Breast epithelium (tissue), 4 donors: ENCODE results near the gene PCSK4. TPM values are rescaled to one million over a fixed set of nuclear protein-coding genes. Genes with fewer than 3 reads are reported as not detected.
A peak's percentile ranks its signal among the peaks of the same experiment; 100 is the strongest.

Source experiments
- DNase-seq, 2 donors: peaks; one replicate each; pipeline ENCODE4 v3.0.0-alpha.2; 2019; ENCODE audit warnings: low spot score in 2 of 2
- H3K27ac ChIP-seq, 2 donors: fragments of 200-600 bp; sonication (generic) in 1 of 2; one replicate each; pipeline ENCODE4 v1.5.1; 2016 to 2019; ENCODE audit warnings: mild to moderate bottlenecking in 1 of 2
- H3K27me3 ChIP-seq, 2 donors: fragments of 200-600 bp; sonication (generic) in 1 of 2; one replicate each; pipeline versions ENCODE4 v1.5.1 to v1.6.0; 2017 to 2019; ENCODE audit warnings: control low read depth in 1 of 2, mild to moderate bottlenecking in 1 of 2
- H3K36me3 ChIP-seq: fragments of 200-600 bp; one replicate; pipeline ENCODE4 v1.5.1; 2019
- H3K4me1 ChIP-seq, 2 donors: fragments of 200-600 bp; sonication (generic); one replicate each; pipeline ENCODE4 v1.5.1; 2016 to 2019; ENCODE audit warnings: control low read depth in 1 of 2
- H3K4me3 ChIP-seq, 3 donors: fragments of 200-600 bp; sonication (generic); 1 replicate in 2 of 3; 2 replicates in 1 of 3; pipeline ENCODE4 v1.5.1; 2016 to 2019; ENCODE audit warnings: mild to moderate bottlenecking in 3 of 3, moderate library complexity in 2 of 3
- H3K9me3 ChIP-seq, 2 donors: fragments of 200-600 bp; sonication (generic) in 1 of 2; one replicate each; pipeline ENCODE4 v1.5.1; 2016 to 2019; ENCODE audit warnings: control low read depth in 1 of 2
- CTCF ChIP-seq, 3 donors: fragments of 450-650 bp; IDR thresholded peaks; one replicate each; pipeline ENCODE4 v1.5.1; 2016 to 2017; ENCODE audit warnings: antibody characterized with exemption in 3 of 3, mild to moderate bottlenecking in 3 of 3, moderate library complexity in 3 of 3
- POLR2A ChIP-seq: fragments of 450-650 bp; IDR thresholded peaks from one replicate; pipeline ENCODE4 v1.6.1; 2016; ENCODE audit warnings: antibody characterized with exemption, mild to moderate bottlenecking, moderate library complexity
- POLR2AphosphoS5 ChIP-seq, 3 donors: sonication (generic); formaldehyde crosslinking; IDR thresholded peaks; one replicate each; pipeline ENCODE4 v1.6.1; 2017; ENCODE audit warnings: antibody characterized with exemption in 3 of 3
- intact Hi-C: fragments of 100-400 bp; cut with DNase I; formaldehyde crosslinking; loops from one replicate; pipeline ENCODE4 v1.15.1; 2023; ENCODE audit warnings: low total_unique reads
- total RNA-seq, 3 donors: library from RNA; depleted of rRNA; stranded (reverse); fragments of >200 nt; gene quantifications; one replicate each; pipeline ENCODE4 v1.1.0, GENCODE V29; 2016

The PCSK4 gene
- total RNA-seq, 3 donors from 2014 or later = 2.2 to 10.0 (median 5.9) TPM

- H3K4me3 ChIP-seq = no peak overlapping the region
- H3K27me3 ChIP-seq = peaks cover 4 to 10% of the 10 kb centered on the region in 2 donors
- DNase-seq = no peak
- peak overlapping the region; percentile 40 to 48 for H3K27ac ChIP-seq
- H3K36me3 ChIP-seq = no peaks in the 10 kb centered on the region
- TF ChIP-seq POLR2AphosphoS5 (IDR thresholded peaks at IDR 0.05) (no peak), CTCF (IDR thresholded peaks at IDR 0.05) (no peak), POLR2A (no peak)
- H3K4me1 ChIP-seq = no peaks in the 10 kb centered on the region
- H3K9me3 ChIP-seq = peaks cover 0 to 6% of the 10 kb centered on the region in 2 donors
- intact Hi-C loops = no loop called here
These were observed 19.7 kb upstream of the PCSK4 start for GRCh38 chr19:1509602-1510441.

GRCh38 chr19:1508507-1508856 lies 18.3 kb upstream of the PCSK4 start:
- no peak for DNase-seq
- TF ChIP-seq POLR2AphosphoS5 (IDR thresholded peaks at IDR 0.05) = no peak
- no peak for TF ChIP-seq POLR2A
- no peak for TF ChIP-seq CTCF (IDR thresholded peaks at IDR 0.05)
- peaks cover 0 to 2% of the 10 kb centered on the region in 2 donors for H3K4me1 ChIP-seq
- H3K9me3 ChIP-seq = peaks cover 0 to 6% of the 10 kb centered on the region in 2 donors
- intact Hi-C loops = no loop called here
- H3K4me3 ChIP-seq = peak overlapping the region in 2 of 3 donors; percentile 53 to 69
- no peaks in the 10 kb centered on the region for H3K36me3 ChIP-seq
- peak overlapping the region; percentile 91 to 95 for H3K27ac ChIP-seq
- peaks cover 3 to 5% of the 10 kb centered on the region in 2 donors for H3K27me3 ChIP-seq

GRCh38 chr19:1507763-1508506 lies 17.8 kb upstream of the PCSK4 start:
- H3K4me1 ChIP-seq = peaks cover 0 to 2% of the 10 kb centered on the region in 2 donors
- H3K36me3 ChIP-seq = no peaks in the 10 kb centered on the region
- TF ChIP-seq POLR2AphosphoS5 (IDR thresholded peaks at IDR 0.05) (peak; percentile 28 to 78 (median 75)), POLR2A (no peak)
- H3K27ac ChIP-seq = peak overlapping the region; percentile 91 to 95
- peaks cover 0 to 6% of the 10 kb centered on the region in 2 donors for H3K9me3 ChIP-seq
- H3K27me3 ChIP-seq = peaks cover 0 to 2% of the 10 kb centered on the region in 2 donors
- peak overlapping the region; percentile 34 to 69 (median 53) for H3K4me3 ChIP-seq
- intact Hi-C loops = no loop called here
- DNase-seq = peak; percentile 93 to 95

- Histone ChIP-seq H3K27ac (peak overlapping the region; percentile 91 to 95), H3K4me1 (peaks cover 0 to 2% of the 10 kb centered on the region in 2 donors), H3K36me3 (no peaks in the 10 kb centered on the region), H3K9me3 (peaks cover 0 to 6% of the 10 kb centered on the region in 2 donors), H3K27me3 (no peaks in the 10 kb centered on the region), H3K4me3 (peak overlapping the region in 2 of 3 donors; percentile 53 to 69)
- intact Hi-C loops = no loop called here
- no peak for TF ChIP-seq CTCF (IDR thresholded peaks at IDR 0.05)
- TF ChIP-seq POLR2A = no peak
- TF ChIP-seq POLR2AphosphoS5 (IDR thresholded peaks at IDR 0.05) = no peak
- no peak for DNase-seq
These were observed 17.1 kb upstream of the PCSK4 start for GRCh38 chr19:1507192-1507660.

GRCh38 chr19:1505991-1506881 lies 16.1 kb upstream of the PCSK4 start:
- H3K4me1 ChIP-seq = peaks cover 0 to 2% of the 10 kb centered on the region in 2 donors
- H3K36me3 ChIP-seq = no peaks in the 10 kb centered on the region
- TF ChIP-seq CTCF (IDR thresholded peaks at IDR 0.05) (no peak), POLR2AphosphoS5 (IDR thresholded peaks at IDR 0.05) (no peak), POLR2A (no peak)
- DNase-seq = no peak
- H3K4me3 ChIP-seq = no peak overlapping the region
- no peak overlapping the region for H3K27ac ChIP-seq
- intact Hi-C loops = no loop called here
- H3K9me3 ChIP-seq = peaks cover 0 to 6% of the 10 kb centered on the region in 2 donors
- no peaks in the 10 kb centered on the region for H3K27me3 ChIP-seq
